Measurements from ENCODE around the gene MBD6. TPM values are rescaled to one million over a fixed set of nuclear protein-coding genes. Genes with fewer than 3 reads are reported as not detected.

The MBD6 gene
- total and polyA plus RNA-seq, 2 of the 8 experiments (the other 6 are each of a cell fraction or from before 2014, with no cell fraction given), result 3.9 to 32.3 TPM

DNA sequence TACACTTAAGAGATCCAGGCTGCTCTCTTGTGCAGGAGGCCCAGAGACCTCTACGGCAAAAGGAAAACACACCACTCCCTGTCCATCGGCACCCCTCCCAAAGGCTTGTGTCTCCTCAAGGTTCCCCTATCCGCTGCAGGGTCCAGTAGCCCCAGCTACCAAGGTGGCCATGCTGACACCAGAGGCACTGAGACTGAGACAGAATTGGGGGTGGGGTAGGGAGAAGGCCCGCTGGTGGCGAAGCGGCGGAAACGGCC, 2.9 kb upstream of the MBD6 start:
- Histone ChIP-seq H4K91ac (replicated peaks; ENCODE audit: insufficient read length, low read length) (no peak overlapping the region), H3K36me3 (ENCODE audit: control insufficient read depth in 2 of 4, insufficient read depth in 4 of 4, low read length in 3 of 4) (peaks cover 27 to 46% (median 32%) of the 10 kb centered on the region in 4 experiments), H2AK5ac (ENCODE audit: low read depth, low read length) (no peak overlapping the region), H3K4me1 (replicated peaks in 1 of 4; ENCODE audit: control insufficient read depth in 3 of 4, insufficient read depth in 4 of 4, low read length in 3 of 4) (peaks cover 8 to 24% (median 14%) of the 10 kb centered on the region in 4 experiments), H3K23me2 (ENCODE audit: low read depth, low read length) (peaks cover 19% of the 10 kb centered on the region), H3K56ac (replicated peaks; ENCODE audit: insufficient read length, low read depth, low read length) (peak overlapping the region; percentile 22), H4K20me1 (replicated peaks in 1 of 2; ENCODE audit: control insufficient read depth in 1 of 2, insufficient read depth in 2 of 2, low read length in 2 of 2) (peaks cover 7 to 21% of the 10 kb centered on the region in 2 experiments), H3K9ac (replicated peaks in 1 of 4; ENCODE audit: extremely low read depth in 1 of 4, low read depth in 3 of 4, low read length in 3 of 4) (peak overlapping the region; percentile 72 to 98 (median 91)), H4K5ac (ENCODE audit: insufficient read length, low read depth, low read length) (peak overlapping the region; percentile 38), H3K27me3 (replicated peaks in 1 of 4; ENCODE audit: control insufficient read depth in 3 of 4, extremely low read depth in 1 of 4, insufficient read depth in 3 of 4, low read length in 3 of 4) (no peaks in the 10 kb centered on the region), H2BK20ac (ENCODE audit: low read length) (peak overlapping the region; percentile 18; the same call in 1 of the 2 replicates), H4K8ac (ENCODE audit: extremely low read depth, insufficient read depth, low read length) (peak overlapping the region; percentile 73; the same call in 1 of the 2 replicates), H2BK120ac (replicated peaks; ENCODE audit: low read depth, low read length) (no peak overlapping the region), H2BK12ac (ENCODE audit: low read depth, low read length) (peak overlapping the region; percentile 64; the same call in 1 of the 2 replicates), H3K9me3 (ENCODE audit: insufficient read depth in 2 of 2, low read depth in 1 of 2, low read length in 1 of 2) (no peaks in the 10 kb centered on the region), H3K4me2 (ENCODE audit: insufficient read depth in 1 of 2, low read depth in 2 of 2, low read length in 2 of 2) (peak overlapping the region; percentile 81 to 96), H3K14ac (ENCODE audit: insufficient read length) (no peak overlapping the region), H2BK5ac (ENCODE audit: low read depth, low read length) (peak overlapping the region; percentile 86), H2AFZ (ENCODE audit: low read length) (no peak overlapping the region), H3K4me3 (ENCODE audit: extremely low read depth in 1 of 4, insufficient read depth in 2 of 4, low read depth in 3 of 4, low read length in 4 of 4) (peak overlapping the region; percentile 80 to 94 (median 86)), H2BK15ac (ENCODE audit: low read length) (no peak overlapping the region), H3K79me1 (ENCODE audit: low read depth, low read length) (no peaks in the 10 kb centered on the region; the same call in 1 of the 2 replicates), H3K27ac (ENCODE audit: low read depth, low read length) (peak overlapping the region; percentile 88), H3K23ac (ENCODE audit: insufficient read length) (no peak overlapping the region), H3K79me2 (ENCODE audit: control insufficient read depth in 1 of 2, insufficient read depth in 2 of 2, low read length in 2 of 2) (peaks cover 0 to 29% of the 10 kb centered on the region in 2 experiments; a peak in 2 of 4 replicates), H3K4ac (replicated peaks; ENCODE audit: insufficient read length, low read depth, low read length) (no peak overlapping the region), H3K18ac (ENCODE audit: extremely low read depth, low read length) (peak overlapping the region; percentile 65)
- ChIA-PET POLR2A (ENCODE audit: partially characterized antibody) (interaction anchor here (0.8 to 6.0 kb wide), 35 partner anchors 9 to 1297 kb away, joined by 3 to 60 read pairs (median 4); partner anchors contain the start of genes ARHGEF25, DCTN2, KIF5A and LRP1), CTCF (ENCODE audit: partially characterized antibody) (interaction anchor here (0.8 to 2.0 kb wide), 4 partner anchors 20 to 222 kb away, joined by 3 to 5 read pairs (median 4); partner anchors contain the start of gene INHBE)
- WGBS, 2 experiments (ENCODE audit: extremely low coverage in 1 of 2, insufficient coverage in 1 of 2, insufficient read length in 1 of 2, insufficient replicate concordance in 2 of 2, low coverage in 1 of 2, low lambda C conversion rate in 2 of 2, missing lambda C conversion rate in 1 of 2), result 2% methylated on average over 7 of the region's 8 CpGs; no CpG with 5 or more reads in 1 of the 2 experiments
- TF ChIP-seq YY1 (IDR thresholded peaks at IDR 0.05; ENCODE audit: low read depth, low read length), result 0 out of 2 replicates have a peak, but pooled peaks have one; percentile 3
- no peak for TF ChIP-seq POLR2A (IDR thresholded peaks at IDR 0.05; ENCODE audit: control extremely low read depth in 1 of 2, low read depth in 2 of 2, low read length in 2 of 2)
- TF ChIP-seq, protein P1, sequence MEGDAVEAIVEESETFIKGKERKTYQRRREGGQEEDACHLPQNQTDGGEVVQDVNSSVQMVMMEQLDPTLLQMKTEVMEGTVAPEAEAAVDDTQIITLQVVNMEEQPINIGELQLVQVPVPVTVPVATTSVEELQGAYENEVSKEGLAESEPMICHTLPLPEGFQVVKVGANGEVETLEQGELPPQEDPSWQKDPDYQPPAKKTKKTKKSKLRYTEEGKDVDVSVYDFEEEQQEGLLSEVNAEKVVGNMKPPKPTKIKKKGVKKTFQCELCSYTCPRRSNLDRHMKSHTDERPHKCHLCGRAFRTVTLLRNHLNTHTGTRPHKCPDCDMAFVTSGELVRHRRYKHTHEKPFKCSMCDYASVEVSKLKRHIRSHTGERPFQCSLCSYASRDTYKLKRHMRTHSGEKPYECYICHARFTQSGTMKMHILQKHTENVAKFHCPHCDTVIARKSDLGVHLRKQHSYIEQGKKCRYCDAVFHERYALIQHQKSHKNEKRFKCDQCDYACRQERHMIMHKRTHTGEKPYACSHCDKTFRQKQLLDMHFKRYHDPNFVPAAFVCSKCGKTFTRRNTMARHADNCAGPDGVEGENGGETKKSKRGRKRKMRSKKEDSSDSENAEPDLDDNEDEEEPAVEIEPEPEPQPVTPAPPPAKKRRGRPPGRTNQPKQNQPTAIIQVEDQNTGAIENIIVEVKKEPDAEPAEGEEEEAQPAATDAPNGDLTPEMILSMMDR (IDR thresholded peaks at IDR 0.05; ENCODE audit: control extremely low read depth in 1 of 3, insufficient read depth in 1 of 3, low read depth in 1 of 3, low read length in 3 of 3), result peak in 1 of 3 experiments; percentile 2; a peak in 1 of 4 replicates
- no peak for TF ChIP-seq TBP (IDR thresholded peaks at IDR 0.05; ENCODE audit: low read depth, low read length)
- no peak for TF ChIP-seq TCF12 (IDR thresholded peaks at IDR 0.05; ENCODE audit: low read depth, low read length)
- TF ChIP-seq, protein P2, sequence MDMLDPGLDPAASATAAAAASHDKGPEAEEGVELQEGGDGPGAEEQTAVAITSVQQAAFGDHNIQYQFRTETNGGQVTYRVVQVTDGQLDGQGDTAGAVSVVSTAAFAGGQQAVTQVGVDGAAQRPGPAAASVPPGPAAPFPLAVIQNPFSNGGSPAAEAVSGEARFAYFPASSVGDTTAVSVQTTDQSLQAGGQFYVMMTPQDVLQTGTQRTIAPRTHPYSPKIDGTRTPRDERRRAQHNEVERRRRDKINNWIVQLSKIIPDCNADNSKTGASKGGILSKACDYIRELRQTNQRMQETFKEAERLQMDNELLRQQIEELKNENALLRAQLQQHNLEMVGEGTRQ (IDR thresholded peaks at IDR 0.05; ENCODE audit: low read length), result no peak; the same call in 1 of the 2 replicates
- DNase-seq (ENCODE audit: low read depth in 1 of 2, low spot score in 2 of 2), result no peak
- FAIRE-seq, result no peak

Measured in H1 (cell line).